ENCODE measurements around the gene AP1G1.

DNA sequence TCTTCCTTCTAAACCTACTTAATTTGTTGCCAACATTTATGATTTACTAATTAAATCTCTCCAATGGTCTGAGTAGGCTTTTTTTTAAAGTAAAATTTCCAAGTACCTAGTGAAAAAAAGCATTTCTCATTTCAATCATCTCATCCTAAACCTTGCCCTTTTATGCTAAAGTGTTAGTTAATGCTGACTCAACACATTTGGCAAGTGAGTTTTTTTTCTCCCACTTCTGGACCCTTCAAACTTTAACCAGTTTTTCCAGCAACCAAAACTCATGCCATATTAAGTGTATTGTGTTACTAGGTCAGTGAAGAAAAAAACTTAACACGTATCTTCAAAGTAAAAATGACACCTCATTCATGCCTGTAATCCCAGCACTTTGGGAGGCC is 5.3 kb downstream of the AP1G1 start:
- no peak for TF ChIP-seq POLR2AphosphoS5 (IDR thresholded peaks at IDR 0.05)
- TF ChIP-seq, protein P1, sequence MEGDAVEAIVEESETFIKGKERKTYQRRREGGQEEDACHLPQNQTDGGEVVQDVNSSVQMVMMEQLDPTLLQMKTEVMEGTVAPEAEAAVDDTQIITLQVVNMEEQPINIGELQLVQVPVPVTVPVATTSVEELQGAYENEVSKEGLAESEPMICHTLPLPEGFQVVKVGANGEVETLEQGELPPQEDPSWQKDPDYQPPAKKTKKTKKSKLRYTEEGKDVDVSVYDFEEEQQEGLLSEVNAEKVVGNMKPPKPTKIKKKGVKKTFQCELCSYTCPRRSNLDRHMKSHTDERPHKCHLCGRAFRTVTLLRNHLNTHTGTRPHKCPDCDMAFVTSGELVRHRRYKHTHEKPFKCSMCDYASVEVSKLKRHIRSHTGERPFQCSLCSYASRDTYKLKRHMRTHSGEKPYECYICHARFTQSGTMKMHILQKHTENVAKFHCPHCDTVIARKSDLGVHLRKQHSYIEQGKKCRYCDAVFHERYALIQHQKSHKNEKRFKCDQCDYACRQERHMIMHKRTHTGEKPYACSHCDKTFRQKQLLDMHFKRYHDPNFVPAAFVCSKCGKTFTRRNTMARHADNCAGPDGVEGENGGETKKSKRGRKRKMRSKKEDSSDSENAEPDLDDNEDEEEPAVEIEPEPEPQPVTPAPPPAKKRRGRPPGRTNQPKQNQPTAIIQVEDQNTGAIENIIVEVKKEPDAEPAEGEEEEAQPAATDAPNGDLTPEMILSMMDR (IDR thresholded peaks at IDR 0.05): no peak

Measured in breast epithelium (tissue), 3 donors.